CD4-positive, alpha-beta memory T cell (primary cell): ENCODE measurements around the gene MDP1. TPM values are rescaled to one million over a fixed set of nuclear protein-coding genes. Genes with fewer than 3 reads are reported as not detected.

Experiments used
- CTCF ChIA-PET: fragments of 350-600 bp; sonication (Branson Sonifier 250); formaldehyde crosslinking; loops from one replicate; lab custom pipeline; 2021; ENCODE audit warnings: inconsistent platforms; ENCODE audit not compliant: partially characterized antibody; lab: Charles Lee
- POLR2A ChIA-PET: fragments of 350-600 bp; sonication (Branson Sonifier 250); formaldehyde crosslinking; loops from one replicate; lab custom pipeline; 2021; ENCODE audit not compliant: partially characterized antibody; lab: Charles Lee
- DNase-seq, 5 donors: peaks; one replicate each; pipeline versions ENCODE4 v3.0.0 to v3.0.0-alpha.2; 2020 to 2022; ENCODE audit warnings: mixed read lengths in 1 of 5
- H3K27ac ChIP-seq: one replicate; pipeline ENCODE4 v1.7.0; 2013; ENCODE audit warnings: low read depth, low read length
- H3K27me3 ChIP-seq: 2 replicates; pipeline ENCODE4 v1.7.0; 2013; ENCODE audit warnings: mild to moderate bottlenecking, low read length, moderate library complexity; ENCODE audit not compliant: insufficient read depth
- H3K36me3 ChIP-seq: 2 replicates; pipeline ENCODE4 v1.7.0; 2013; ENCODE audit warnings: mild to moderate bottlenecking, low read length, moderate library complexity; ENCODE audit not compliant: insufficient read depth
- H3K4me1 ChIP-seq: 2 replicates; pipeline ENCODE4 v1.7.0; 2013; ENCODE audit warnings: mild to moderate bottlenecking, low read length, moderate library complexity; ENCODE audit not compliant: insufficient read depth
- H3K4me3 ChIP-seq, 2 donors: one replicate each; pipeline ENCODE4 v1.7.0; 2013; ENCODE audit warnings: low read length in 2 of 2, mild to moderate bottlenecking in 1 of 2
- H3K9me3 ChIP-seq, 2 donors: one replicate each; pipeline ENCODE4 v1.7.0; 2013; ENCODE audit warnings: low read length in 2 of 2, control low read depth in 1 of 2; ENCODE audit not compliant: control insufficient read depth in 1 of 2
- H3K27ac Mint-ChIP-seq, 7 donors: one replicate each; pipeline ENCODE4 v1.8.0; 2020 to 2021; ENCODE audit warnings: mixed read lengths in 7 of 7, mild to moderate bottlenecking in 6 of 7, inconsistent platforms in 3 of 7, moderate library complexity in 3 of 7
- H3K27me3 Mint-ChIP-seq, 2 donors: one replicate each; pipeline ENCODE4 v1.8.0; 2020 to 2021; ENCODE audit warnings: mixed read lengths in 2 of 2
- H3K36me3 Mint-ChIP-seq, 2 donors: one replicate each; pipeline ENCODE4 v1.8.0; 2020 to 2021; ENCODE audit warnings: mixed read lengths in 2 of 2, inconsistent platforms in 1 of 2, mild to moderate bottlenecking in 1 of 2
- H3K4me1 Mint-ChIP-seq, 4 donors: one replicate each; pipeline ENCODE4 v1.8.0; 2020 to 2021; ENCODE audit warnings: mixed read lengths in 4 of 4, mild to moderate bottlenecking in 1 of 4
- H3K4me3 Mint-ChIP-seq, 8 donors: one replicate each; pipeline ENCODE4 v1.8.0; 2020 to 2021; ENCODE audit warnings: mixed read lengths in 8 of 8, mild to moderate bottlenecking in 7 of 8, moderate library complexity in 6 of 8, inconsistent platforms in 3 of 8
- H3K9me3 Mint-ChIP-seq, 8 donors: one replicate each; pipeline ENCODE4 v1.8.0; 2020 to 2021; ENCODE audit warnings: mixed read lengths in 8 of 8, mild to moderate bottlenecking in 5 of 8, inconsistent platforms in 3 of 8, moderate library complexity in 1 of 8
- intact Hi-C: fragments of 100-400 bp; cut with micrococcal nuclease; formaldehyde crosslinking; loops from one replicate; pipeline ENCODE4 v1.15.1; 2023
- polyA plus RNA-seq, 2 donors: library from polyadenylated mRNA; unstranded; fragments of 300-500 nt; fragmentation: Illumina TruSeq; gene quantifications; one replicate each; pipeline ENCODE4 v1.2.3, GENCODE V29; 2021
- total RNA-seq, 2 experiments: library from RNA; stranded (reverse); gene quantifications; one replicate each; pipeline ENCODE4 v1.2.3, GENCODE V29; 2021

Gene MDP1
- total and polyA plus RNA-seq, 4 experiments from 2014 or later: 12.5 to 28.1 (median 21.3) TPM

GRCh38 chr14:24241829-24242443, 26.1 kb upstream of the MDP1 start:
- Mint-ChIP-seq H3K4me1 (peaks cover 35 to 77% (median 57%) of the 10 kb centered on the region in 4 donors), H3K9me3 (no peaks in the 10 kb centered on the region), H3K27me3 (no peaks in the 10 kb centered on the region), H3K4me3 (peak overlapping the region; percentile 87 to 99 (median 94)), H3K27ac (peak overlapping the region; percentile 99 to 100 (median 99)), H3K36me3 (peaks cover 30 to 53% of the 10 kb centered on the region in 2 donors)
- Histone ChIP-seq H3K4me3 (peak overlapping the region; percentile 79 to 81), H3K36me3 (peaks cover 42% of the 10 kb centered on the region), H3K27ac (peak overlapping the region; percentile 96), H3K4me1 (peaks cover 55% of the 10 kb centered on the region), H3K27me3 (no peaks in the 10 kb centered on the region), H3K9me3 (no peaks in the 10 kb centered on the region)
- intact Hi-C loops: loop anchor here (1.0 to 2.0 kb wide), 10 partner anchors 10 to 227 kb away; partner anchors contain the start of genes DCAF11, GMPR2, IPO4 and LTB4R
- ChIA-PET CTCF (interaction anchor here (0.8 to 25.6 kb wide), 47 partner anchors 9 to 432 kb away, joined by 3 to 556 read pairs (median 8); partner anchors contain the start of genes CBLN3, CHMP4A, CIDEB and DCAF11), POLR2A (interaction anchor here (0.7 to 10.0 kb wide), 48 partner anchors 9 to 921 kb away, joined by 3 to 171 read pairs (median 8); partner anchors contain the start of genes CARMIL3, CBLN3, CHMP4A and CIDEB)
- peak; percentile 96 to 98 (median 97) for DNase-seq

- Histone ChIP-seq H3K9me3 (no peaks in the 10 kb centered on the region), H3K36me3 (peaks cover 58% of the 10 kb centered on the region), H3K27me3 (no peaks in the 10 kb centered on the region), H3K4me1 (peaks cover 48% of the 10 kb centered on the region), H3K4me3 (no peak overlapping the region), H3K27ac (peak overlapping the region; percentile 96)
- intact Hi-C loops: no loop called here
- Mint-ChIP-seq H3K27me3 (no peaks in the 10 kb centered on the region), H3K9me3 (no peaks in the 10 kb centered on the region), H3K27ac (peak overlapping the region; percentile 73 to 95 (median 84)), H3K4me3 (peak overlapping the region in 7 of 8 donors; percentile 72 to 98 (median 87)), H3K36me3 (peaks cover 43 to 68% of the 10 kb centered on the region in 2 donors), H3K4me1 (peaks cover 40 to 89% (median 64%) of the 10 kb centered on the region in 4 donors)
- POLR2A ChIA-PET: interaction anchor here (0.9 to 10.0 kb wide), 10 partner anchors 7 to 196 kb away, joined by 5 to 171 read pairs (median 89); partner anchors contain the start of genes CBLN3, CHMP4A, CIDEB and DHRS1
- CTCF ChIA-PET: interaction anchor here (3.7 to 25.6 kb wide), 4 partner anchors 12 to 92 kb away, joined by 16 to 556 read pairs (median 66); partner anchors contain the start of genes CIDEB, DHRS1, LTB4R and LTB4R2
- DNase-seq: no peak
Observed at GRCh38 chr14:24240110-24240918, 24.4 kb upstream of the MDP1 start.

- no peak overlapping the region for H3K27ac ChIP-seq
- H3K4me3 ChIP-seq: no peak overlapping the region
- Mint-ChIP-seq H3K9me3 (no peaks in the 10 kb centered on the region), H3K4me3 (peak overlapping the region in 4 of 8 donors; percentile 1 to 58 (median 42)), H3K27me3 (no peaks in the 10 kb centered on the region), H3K36me3 (peaks cover 48 to 82% of the 10 kb centered on the region in 2 donors), H3K4me1 (peaks cover 48 to 95% (median 74%) of the 10 kb centered on the region in 4 donors), H3K27ac (peak overlapping the region in 6 of 7 donors; percentile 1 to 95 (median 79))
- DNase-seq: no peak
- ChIA-PET CTCF (interaction anchor here (0.9 to 25.6 kb wide), 3 partner anchors 23 to 67 kb away, joined by 3 to 556 read pairs (median 5); partner anchors contain the start of genes CIDEB, DHRS1, LTB4R and LTB4R2), POLR2A (interaction anchor here (0.6 to 10.0 kb wide), 15 partner anchors 10 to 192 kb away, joined by 3 to 121 read pairs (median 5); partner anchors contain the start of genes CBLN3, CHMP4A, CIDEB and DCAF11)
- peaks cover 59% of the 10 kb centered on the region for H3K4me1 ChIP-seq
- intact Hi-C loops: no loop called here
- peaks cover 68% of the 10 kb centered on the region for H3K36me3 ChIP-seq
- H3K9me3 ChIP-seq: no peaks in the 10 kb centered on the region
- no peaks in the 10 kb centered on the region for H3K27me3 ChIP-seq
Observed at GRCh38 chr14:24238527-24239037, 22.7 kb upstream of the MDP1 start.

- CTCF ChIA-PET: interaction anchor here (0.9 to 25.6 kb wide), 3 partner anchors 22 to 67 kb away, joined by 3 to 556 read pairs (median 5); partner anchors contain the start of genes CIDEB, DHRS1, LTB4R and LTB4R2
- no peak overlapping the region for H3K27ac ChIP-seq
- Mint-ChIP-seq H3K36me3 (peaks cover 48 to 82% of the 10 kb centered on the region in 2 donors), H3K4me3 (peak overlapping the region in 4 of 8 donors; percentile 1 to 36 (median 16)), H3K27me3 (no peaks in the 10 kb centered on the region), H3K4me1 (peaks cover 51 to 95% (median 75%) of the 10 kb centered on the region in 4 donors), H3K9me3 (no peaks in the 10 kb centered on the region), H3K27ac (peak overlapping the region; percentile 1 to 95 (median 49))
- H3K36me3 ChIP-seq: peaks cover 68% of the 10 kb centered on the region
- no peaks in the 10 kb centered on the region for H3K27me3 ChIP-seq
- POLR2A ChIA-PET: interaction anchor here (0.7 to 7.6 kb wide), 12 partner anchors 13 to 204 kb away, joined by 3 to 88 read pairs (median 4); partner anchors contain the start of genes CHMP4A, DCAF11, DHRS1 and IPO4
- peaks cover 59% of the 10 kb centered on the region for H3K4me1 ChIP-seq
- H3K9me3 ChIP-seq: no peaks in the 10 kb centered on the region
- H3K4me3 ChIP-seq: no peak overlapping the region
- no peak for DNase-seq
- intact Hi-C loops: no loop called here
Observed at GRCh38 chr14:24238123-24238522, 22.3 kb upstream of the MDP1 start.

GRCh38 chr14:24237463-24237955, 21.6 kb upstream of the MDP1 start:
- intact Hi-C loops: no loop called here
- Histone ChIP-seq H3K9me3 (no peaks in the 10 kb centered on the region), H3K36me3 (peaks cover 68% of the 10 kb centered on the region), H3K4me3 (no peak overlapping the region), H3K27ac (no peak overlapping the region), H3K4me1 (peaks cover 63% of the 10 kb centered on the region), H3K27me3 (no peaks in the 10 kb centered on the region)
- Mint-ChIP-seq H3K27ac (peak overlapping the region in 6 of 7 donors; percentile 0 to 95 (median 50)), H3K36me3 (peaks cover 48 to 85% of the 10 kb centered on the region in 2 donors), H3K4me3 (peak overlapping the region in 1 of 8 donors; percentile 36), H3K27me3 (no peaks in the 10 kb centered on the region), H3K9me3 (no peaks in the 10 kb centered on the region), H3K4me1 (peaks cover 54 to 95% (median 75%) of the 10 kb centered on the region in 4 donors)
- ChIA-PET CTCF (interaction anchor here (0.9 to 25.6 kb wide), 4 partner anchors 18 to 68 kb away, joined by 3 to 556 read pairs (median 4); partner anchors contain the start of genes CIDEB, DHRS1, LTB4R and LTB4R2), POLR2A (interaction anchor here (0.7 to 7.6 kb wide), 11 partner anchors 9 to 204 kb away, joined by 3 to 88 read pairs (median 4); partner anchors contain the start of genes CHMP4A, DCAF11, IPO4 and MDP1)
- no peak for DNase-seq
